H9 (cell line): ENCODE results near the gene FGFR1OP2. TPM values are rescaled to one million over a fixed set of nuclear protein-coding genes. Genes with fewer than 3 reads are reported as not detected.

Experiments
- DNase-seq: peaks from one replicate; pipeline ENCODE4 v3.0.0-alpha.2; 2017
- H2AFZ ChIP-seq: one replicate; pipeline ENCODE4 v1.6.1; 2013; ENCODE audit warnings: mild to moderate bottlenecking, low read length, control low read depth, moderate library complexity
- H2AK5ac ChIP-seq: 2 replicates; pipeline ENCODE4 v1.6.1; 2013; ENCODE audit warnings: low read length, control low read depth, mixed read lengths; ENCODE audit not compliant: insufficient read length
- H2BK120ac ChIP-seq: one replicate; pipeline ENCODE4 v1.6.1; 2013; ENCODE audit warnings: low read depth, mild to moderate bottlenecking, low read length, control low read depth, inconsistent platforms; ENCODE audit not compliant: poor library complexity, severe bottlenecking
- H2BK12ac ChIP-seq: 2 replicates; pipeline ENCODE4 v1.6.1; 2013; ENCODE audit warnings: low read length, control low read depth, mixed read lengths, low read depth; ENCODE audit not compliant: insufficient read length
- H2BK15ac ChIP-seq: 2 replicates; pipeline ENCODE4 v1.6.1; 2013; ENCODE audit warnings: low read depth, low read length, control low read depth
- H2BK20ac ChIP-seq: one replicate; pipeline ENCODE4 v1.6.1; 2013; ENCODE audit warnings: low read depth, mild to moderate bottlenecking, low read length, control low read depth, inconsistent platforms; ENCODE audit not compliant: poor library complexity, severe bottlenecking
- H2BK5ac ChIP-seq: 2 replicates; pipeline ENCODE4 v1.6.1; 2013; ENCODE audit warnings: low read length, control low read depth, mixed read lengths; ENCODE audit not compliant: insufficient read length
- H3K14ac ChIP-seq: 2 replicates; pipeline ENCODE4 v1.6.1; 2013; ENCODE audit warnings: low read length, control low read depth; ENCODE audit not compliant: insufficient read depth
- H3K18ac ChIP-seq: 2 replicates; pipeline ENCODE4 v1.6.1; 2013; ENCODE audit warnings: low read depth, mild to moderate bottlenecking, mixed read lengths, low read length, control low read depth; ENCODE audit not compliant: insufficient read length
- H3K23ac ChIP-seq: 2 replicates; pipeline ENCODE4 v1.6.1; 2013; ENCODE audit warnings: low read length, control low read depth, mixed read lengths, low read depth; ENCODE audit not compliant: insufficient read length
- H3K23me2 ChIP-seq: 2 replicates; pipeline ENCODE4 v1.6.1; 2013; ENCODE audit warnings: low read depth, mild to moderate bottlenecking, mixed read lengths, low read length, control low read depth; ENCODE audit not compliant: insufficient read length, poor library complexity, severe bottlenecking
- H3K27ac ChIP-seq: 2 replicates; pipeline ENCODE4 v1.5.1; 2013; ENCODE audit warnings: low read length, control low read depth, mixed read lengths, low read depth; ENCODE audit not compliant: insufficient read length
- H3K27me3 ChIP-seq: 2 replicates; pipeline ENCODE4 v1.6.1; 2013; ENCODE audit warnings: low read length, control low read depth, inconsistent platforms; ENCODE audit not compliant: insufficient read depth
- H3K4ac ChIP-seq: 2 replicates; pipeline ENCODE4 v1.6.1; 2013; ENCODE audit warnings: low read depth, mild to moderate bottlenecking, control low read depth, inconsistent platforms, low read length, moderate library complexity
- H3K4me1 ChIP-seq: 2 replicates; pipeline ENCODE4 v1.6.1; 2013; ENCODE audit warnings: low read length, control low read depth, inconsistent platforms; ENCODE audit not compliant: insufficient read depth
- H3K4me2 ChIP-seq: 2 replicates; pipeline ENCODE4 v1.6.1; 2013; ENCODE audit warnings: low read length, control low read depth, mixed read lengths; ENCODE audit not compliant: insufficient read length, insufficient read depth
- H3K56ac ChIP-seq: 2 replicates; pipeline ENCODE4 v1.6.1; 2013; ENCODE audit warnings: low read depth, mild to moderate bottlenecking, mixed read lengths, low read length, control low read depth; ENCODE audit not compliant: insufficient read length
- H3K79me1 ChIP-seq: 2 replicates; pipeline ENCODE4 v1.6.1; 2013; ENCODE audit warnings: low read depth, mild to moderate bottlenecking, moderate library complexity, low read length, control low read depth, inconsistent platforms; ENCODE audit not compliant: insufficient read depth, poor library complexity, severe bottlenecking
- H3K79me2 ChIP-seq: 2 replicates; pipeline ENCODE4 v1.6.1; 2013; ENCODE audit warnings: low read length, control low read depth, inconsistent platforms; ENCODE audit not compliant: insufficient read depth
- H3K9ac ChIP-seq: 2 replicates; pipeline ENCODE4 v1.6.1; 2013; ENCODE audit warnings: low read length, control low read depth, mixed read lengths; ENCODE audit not compliant: insufficient read length; ENCODE audit errors: extremely low read depth
- H3K9me3 ChIP-seq: one replicate; pipeline ENCODE4 v1.6.1; 2013; ENCODE audit warnings: low read depth, low read length, inconsistent platforms; ENCODE audit not compliant: control insufficient read depth
- H3T11ph ChIP-seq: one replicate; pipeline ENCODE4 v1.6.1; 2013; ENCODE audit warnings: mild to moderate bottlenecking, low read length, control low read depth, inconsistent platforms
- H4K20me1 ChIP-seq: one replicate; pipeline ENCODE4 v1.6.1; 2013; ENCODE audit not compliant: control insufficient read depth, insufficient read length, insufficient read depth
- H4K5ac ChIP-seq: 2 replicates; pipeline ENCODE4 v1.6.1; 2013; ENCODE audit warnings: low read depth, mild to moderate bottlenecking, mixed read lengths, low read length, control low read depth; ENCODE audit not compliant: insufficient read length
- H4K8ac ChIP-seq: replicated peaks from 2 replicates; pipeline ENCODE4 v1.6.1; 2013; ENCODE audit warnings: low read length, control low read depth, mixed read lengths, low read depth; ENCODE audit not compliant: insufficient read length
- H4K91ac ChIP-seq: 2 replicates; pipeline ENCODE4 v1.6.1; 2013; ENCODE audit warnings: low read depth, mild to moderate bottlenecking, moderate library complexity, mixed read lengths, low read length, control low read depth; ENCODE audit not compliant: insufficient read length
- H3K27ac Mint-ChIP-seq, 3 experiments: 2 replicates in 2 of 3; 3 replicates in 1 of 3; pipeline ENCODE4 v1.8.0; 2020 to 2021; ENCODE audit warnings: mixed read lengths in 3 of 3, mild to moderate bottlenecking in 1 of 3, moderate library complexity in 1 of 3
- H3K27me3 Mint-ChIP-seq: 2 replicates; pipeline ENCODE4 v1.8.0; 2021; ENCODE audit warnings: low read depth, mild to moderate bottlenecking, moderate library complexity, mixed read lengths
- H3K36me3 Mint-ChIP-seq, 3 experiments: 2 replicates in 2 of 3; 3 replicates in 1 of 3; pipeline ENCODE4 v1.8.0; 2020 to 2021; ENCODE audit warnings: low read depth in 3 of 3, mixed read lengths in 3 of 3; ENCODE audit not compliant: insufficient read depth in 1 of 3
- H3K4me1 Mint-ChIP-seq, 2 experiments: 2 replicates each; pipeline ENCODE4 v1.8.0; 2020; ENCODE audit warnings: mixed read lengths in 2 of 2
- H3K4me3 Mint-ChIP-seq, 2 experiments: 2 replicates in 1 of 2; 3 replicates in 1 of 2; pipeline ENCODE4 v1.8.0; 2020 to 2021; ENCODE audit warnings: mild to moderate bottlenecking in 2 of 2, mixed read lengths in 2 of 2, moderate library complexity in 1 of 2
- H3K9me3 Mint-ChIP-seq, 2 experiments: 2 replicates in 1 of 2; 3 replicates in 1 of 2; pipeline ENCODE4 v1.8.0; 2020; ENCODE audit warnings: mild to moderate bottlenecking in 2 of 2, mixed read lengths in 2 of 2, moderate library complexity in 1 of 2
- WGBS: extraction: QIAGEN DNeasy Blood & Tissue Kit; methylation state at CpG from one replicate; pipeline ENCODE4 v1.1.7; 2013; ENCODE audit warnings: missing lambda C conversion rate, low lambda C conversion rate, mixed read lengths; ENCODE audit not compliant: insufficient read length; ENCODE audit errors: extremely low coverage; 5-methylcytosine and 5-hydroxymethylcytosine counted together
- total RNA-seq: library from RNA; stranded (reverse); gene quantifications from 2 replicates; pipeline ENCODE4 v1.2.1, GENCODE V29; 2021
- TF ChIP-seq, protein P1 (sequence below): fragments of 200-600 bp; sonication (generic); conservative IDR thresholded peaks from 3 replicates; pipeline ENCODE4 v1.8.0; 2021; ENCODE audit warnings: antibody characterized with exemption, mild to moderate bottlenecking

The FGFR1OP2 gene
- total RNA-seq, 1 experiment from 2014 or later = 30.0 TPM

DNA sequence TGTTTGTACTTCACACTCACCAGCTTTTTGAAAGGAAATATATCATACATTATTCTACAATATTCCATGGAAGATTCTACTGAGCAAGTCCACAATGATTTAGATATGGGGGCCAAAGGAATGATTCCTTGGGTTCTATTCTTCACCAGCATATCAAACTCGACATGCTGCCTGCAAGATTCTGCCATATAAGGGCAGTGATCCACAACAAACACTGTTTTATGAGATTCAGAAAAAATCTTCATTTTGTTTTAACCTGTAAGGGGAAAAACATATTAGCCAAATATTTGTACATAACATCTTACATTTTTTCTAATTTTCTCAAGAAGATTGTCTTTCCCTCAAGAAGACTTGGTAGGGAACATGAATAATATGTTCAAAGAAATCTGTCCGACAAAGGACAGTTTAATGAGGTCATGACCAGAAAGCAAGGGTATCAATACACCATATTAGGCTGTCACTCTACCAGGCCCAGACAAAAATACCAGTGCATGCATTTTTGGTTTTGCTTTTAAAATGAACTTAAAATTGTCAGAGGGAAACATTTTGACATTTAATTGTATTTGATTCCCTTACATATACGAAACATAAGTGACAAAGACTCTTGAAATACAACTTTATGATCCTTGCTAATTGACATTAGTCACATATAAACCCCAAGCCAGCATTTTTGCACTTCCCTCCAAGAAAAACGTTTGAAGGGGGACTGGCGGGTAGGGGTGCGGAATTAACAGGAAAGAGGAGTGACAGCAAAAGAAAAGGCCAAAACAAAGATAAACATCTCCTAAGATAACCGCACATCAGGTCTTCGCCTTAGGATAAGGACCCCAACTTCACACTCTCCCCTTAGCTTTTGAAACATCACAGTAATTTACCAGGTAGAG lies 1.5 kb upstream of the FGFR1OP2 start:
- Histone ChIP-seq H2BK15ac (no peak overlapping the region), H3K14ac (no peak overlapping the region), H2BK20ac (no peak overlapping the region), H4K5ac (no peak overlapping the region), H3K56ac (no peak overlapping the region), H3K9me3 (no peaks in the 10 kb centered on the region), H3K23ac (no peak overlapping the region), H4K91ac (no peak overlapping the region), H2BK5ac (no peak overlapping the region), H3K23me2 (no peaks in the 10 kb centered on the region), H3K4me1 (peaks cover 3% of the 10 kb centered on the region; the same call in 1 of the 2 replicates), H3K79me2 (peaks cover 14% of the 10 kb centered on the region; the same call in 1 of the 2 replicates), H2BK120ac (no peak overlapping the region), H2AK5ac (no peak overlapping the region), H4K20me1 (no peaks in the 10 kb centered on the region), H3T11ph (no peak overlapping the region), H3K9ac (peak overlapping the region; percentile 95), H3K18ac (no peak overlapping the region), H4K8ac (no peak overlapping the region), H3K27ac (no peak overlapping the region), H3K79me1 (peaks cover 11% of the 10 kb centered on the region), H3K4ac (no peak overlapping the region), H3K27me3 (no peaks in the 10 kb centered on the region), H2BK12ac (no peak overlapping the region), H2AFZ (no peak overlapping the region), H3K4me2 (peak overlapping the region; percentile 86)
- H3K27ac Mint-ChIP-seq = peak overlapping the region in 2 of 3 experiments; percentile 63 to 100; a peak in 2 of 7 replicates
- no peak for DNase-seq
- TF ChIP-seq, protein P1, sequence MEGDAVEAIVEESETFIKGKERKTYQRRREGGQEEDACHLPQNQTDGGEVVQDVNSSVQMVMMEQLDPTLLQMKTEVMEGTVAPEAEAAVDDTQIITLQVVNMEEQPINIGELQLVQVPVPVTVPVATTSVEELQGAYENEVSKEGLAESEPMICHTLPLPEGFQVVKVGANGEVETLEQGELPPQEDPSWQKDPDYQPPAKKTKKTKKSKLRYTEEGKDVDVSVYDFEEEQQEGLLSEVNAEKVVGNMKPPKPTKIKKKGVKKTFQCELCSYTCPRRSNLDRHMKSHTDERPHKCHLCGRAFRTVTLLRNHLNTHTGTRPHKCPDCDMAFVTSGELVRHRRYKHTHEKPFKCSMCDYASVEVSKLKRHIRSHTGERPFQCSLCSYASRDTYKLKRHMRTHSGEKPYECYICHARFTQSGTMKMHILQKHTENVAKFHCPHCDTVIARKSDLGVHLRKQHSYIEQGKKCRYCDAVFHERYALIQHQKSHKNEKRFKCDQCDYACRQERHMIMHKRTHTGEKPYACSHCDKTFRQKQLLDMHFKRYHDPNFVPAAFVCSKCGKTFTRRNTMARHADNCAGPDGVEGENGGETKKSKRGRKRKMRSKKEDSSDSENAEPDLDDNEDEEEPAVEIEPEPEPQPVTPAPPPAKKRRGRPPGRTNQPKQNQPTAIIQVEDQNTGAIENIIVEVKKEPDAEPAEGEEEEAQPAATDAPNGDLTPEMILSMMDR = no peak
- no CpG with 5 or more reads among the region's 8 CpGs for WGBS
- no peaks in the 10 kb centered on the region for H3K27me3 Mint-ChIP-seq
- peaks cover 19 to 20% of the 10 kb centered on the region in 2 experiments for H3K4me1 Mint-ChIP-seq
- peaks cover 6 to 19% (median 17%) of the 10 kb centered on the region in 3 experiments; a peak in 5 of 7 replicates for H3K36me3 Mint-ChIP-seq
- H3K4me3 Mint-ChIP-seq = peak overlapping the region; percentile 95 to 98
- H3K9me3 Mint-ChIP-seq = no peaks in the 10 kb centered on the region
